GM12891 (cell line): ENCODE measurements around the gene ZNF407.

Source experiments
- PAX5 ChIP-seq: IDR thresholded peaks from 2 replicates; pipeline ENCODE4 v1.6.1; 2011; ENCODE audit warnings: low read length, moderate library complexity, mild to moderate bottlenecking; ENCODE audit not compliant: insufficient read depth, severe bottlenecking
- POLR2A ChIP-seq: IDR thresholded peaks from 2 replicates; pipeline ENCODE4 v1.6.1; 2011; ENCODE audit warnings: low read depth, low read length, control low read depth
- POLR2AphosphoS5 ChIP-seq: IDR thresholded peaks from 2 replicates; pipeline ENCODE4 v1.6.1; 2011; ENCODE audit warnings: low read depth, low read length, control low read depth
- POU2F2 ChIP-seq: IDR thresholded peaks from 2 replicates; pipeline ENCODE4 v1.6.1; 2011; ENCODE audit warnings: low read depth, mild to moderate bottlenecking, control low read depth, low read length, moderate library complexity
- SPI1 ChIP-seq: IDR thresholded peaks from 2 replicates; pipeline ENCODE4 v1.6.1; 2011; ENCODE audit warnings: low read depth, low read length, control low read depth
- TAF1 ChIP-seq: IDR thresholded peaks from 2 replicates; pipeline ENCODE4 v1.6.1; 2011; ENCODE audit warnings: low read depth, low read length, control low read depth

- TF ChIP-seq POLR2A (no peak), POLR2AphosphoS5 (no peak), TAF1 (no peak), PAX5 (no peak), SPI1 (no peak), POU2F2 (no peak)
Measured at GRCh38 chr18:75033516-75033915, 435.8 kb downstream of the ZNF407 start.
